Ovary (tissue), 9 donors: ENCODE measurements around the gene SLC1A2. TPM values are rescaled to one million over a fixed set of nuclear protein-coding genes. Genes with fewer than 3 reads are reported as not detected.

ENCODE experiments used
- DNase-seq, 5 donors: peaks; one replicate each; pipeline ENCODE4 v3.0.0-alpha.2; 2019 to 2020
- H3K27ac ChIP-seq, 2 donors: fragments of 200-600 bp; one replicate each; pipeline versions ENCODE4 v1.5.1 to v1.8.0; 2019 to 2022
- H3K27me3 ChIP-seq: fragments of 200-600 bp; one replicate; pipeline ENCODE4 v1.8.0; 2022
- H3K36me3 ChIP-seq: fragments of 200-600 bp; sonication (generic); one replicate; pipeline ENCODE4 v1.5.1; 2019
- H3K4me1 ChIP-seq: one replicate; pipeline ENCODE4 v1.8.1; 2013; ENCODE audit warnings: mild to moderate bottlenecking, moderate library complexity; ENCODE audit not compliant: insufficient read depth
- H3K4me3 ChIP-seq: fragments of 200-600 bp; sonication (generic); one replicate; pipeline ENCODE4 v1.5.1; 2017
- H3K9me3 ChIP-seq, 2 donors: fragments of 200-600 bp in 1 of 2; sonication (generic) in 1 of 2; one replicate each; pipeline versions ENCODE4 v1.5.1 to v1.8.1; 2013 to 2019; ENCODE audit warnings: mild to moderate bottlenecking in 1 of 2, moderate library complexity in 1 of 2
- CTCF ChIP-seq, 3 donors: fragments of 450-650 bp in 2 of 3; fragments of 200-600 bp in 1 of 3; IDR thresholded peaks; one replicate each; pipeline versions ENCODE4 v1.5.1 to v1.8.0; 2016 to 2022; ENCODE audit warnings: antibody characterized with exemption in 3 of 3, mild to moderate bottlenecking in 1 of 3
- EP300 ChIP-seq: sonication (generic); formaldehyde crosslinking; IDR thresholded peaks from one replicate; pipeline ENCODE4 v1.6.1; 2017; ENCODE audit warnings: antibody characterized with exemption
- POLR2A ChIP-seq: fragments of 450-650 bp; IDR thresholded peaks from one replicate; pipeline ENCODE4 v1.6.1; 2017; ENCODE audit warnings: antibody characterized with exemption, mild to moderate bottlenecking, moderate library complexity
- WGBS, 3 donors: extraction: QIAGEN DNeasy Blood & Tissue Kit in 1 of 3; methylation state at CpG; one replicate each; pipeline versions ENCODE4 v1.1.5 to v1.1.7; 2013 to 2017; 5-methylcytosine and 5-hydroxymethylcytosine counted together
- intact Hi-C, 4 donors: fragments of 100-400 bp; cut with DNase I; formaldehyde crosslinking; loops; one replicate each; pipeline versions ENCODE4 v1.11.0 to v1.15.1; 2022 to 2023
- polyA plus RNA-seq, 2 donors: library from polyadenylated mRNA; stranded (reverse); fragments of 200-250 nt in 1 of 2; fragments of 350-450 nt in 1 of 2; fragmentation: Illumina TruSeq in 1 of 2; extraction: RNeasy Lipid Tissue Mini Kit (QIAGEN cat#74804) in 1 of 2; gene quantifications; one replicate each; pipeline ENCODE4 v1.2.3, GENCODE V29; 2013 to 2014
- total RNA-seq, 7 donors: library from RNA; depleted of rRNA in 2 of 7; stranded (reverse); fragments of >200 nt in 2 of 7; fragmentation: NEBNext Ultra II Directional in 3 of 7; extraction: Animal tissue kit (Norgen Biotek cat#: 25700) in 3 of 7; gene quantifications; one replicate each; pipeline versions ENCODE4 v1.1.0 to v1.2.4, GENCODE V29; 2016 to 2023
- donor health status: DM: no; HTN: no; CAD: no; lungs with moderate emphysema.
- donor health status: DM: no; HTN: no; CAD: no.
- donor health status: Bipolar disorder and iron deficiency.
- donor health status: DM: yes; HTN: yes; CAD: no.
- donor health status: DM: no; HTN: no; CAD: no.
- donor health status: DM: yes; HTN: yes; CAD: no.

SLC1A2 gene
- total and polyA plus RNA-seq, 9 donors: 0.02 to 0.80 (median 0.15) TPM

DNA sequence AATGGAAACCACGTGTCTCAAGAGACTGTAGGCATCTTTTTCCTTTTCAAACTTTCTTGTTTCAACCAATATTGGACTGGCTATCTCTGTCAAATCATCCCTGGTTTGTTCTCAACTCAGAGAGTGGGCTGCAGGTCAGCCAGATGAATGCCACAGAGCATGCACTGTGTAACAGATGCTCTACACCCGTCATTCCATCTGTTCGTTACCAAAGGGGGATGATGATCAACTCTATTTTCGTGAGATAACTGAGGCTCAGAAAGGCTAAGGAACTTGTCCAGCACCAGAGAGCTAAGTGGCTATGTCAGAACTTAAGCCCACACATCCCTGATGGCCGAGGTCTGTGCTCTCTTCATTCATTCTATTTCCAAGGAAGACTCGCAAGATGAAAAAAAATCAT is 42.1 kb downstream of the SLC1A2 start:
- Histone ChIP-seq H3K27ac (no peak overlapping the region), H3K4me3 (no peak overlapping the region), H3K27me3 (no peaks in the 10 kb centered on the region), H3K36me3 (no peaks in the 10 kb centered on the region), H3K9me3 (no peaks in the 10 kb centered on the region), H3K4me1 (no peaks in the 10 kb centered on the region)
- TF ChIP-seq POLR2A (no peak), EP300 (no peak), CTCF (IDR thresholded peaks at IDR 0.05) (no peak)
- 68 to 81% (median 74%) methylated on average over 6 of the region's 6 CpGs for WGBS, 3 donors
- intact Hi-C loops: no loop called here
- DNase-seq: no peak

DNA sequence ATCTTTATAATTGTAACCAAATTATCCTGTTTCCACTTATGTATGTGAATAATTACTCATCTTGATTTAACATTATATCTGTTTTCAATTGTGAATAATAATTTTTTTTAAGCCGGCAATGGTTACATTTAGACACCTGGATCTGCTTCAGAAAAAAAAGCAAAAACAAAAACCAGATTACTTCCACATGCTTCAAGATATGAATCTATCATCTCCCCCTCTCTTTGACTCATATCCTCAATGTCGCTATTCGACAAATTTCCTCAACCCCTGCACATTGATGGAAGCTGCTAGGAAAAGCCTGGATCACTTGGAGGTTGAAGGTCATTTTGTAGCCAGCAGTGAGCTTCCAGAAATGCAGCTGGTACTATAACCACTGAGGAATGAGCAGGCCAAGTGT is 42.7 kb downstream of the SLC1A2 start:
- TF ChIP-seq EP300 (no peak), POLR2A (no peak), CTCF (IDR thresholded peaks at IDR 0.05) (no peak)
- no peaks in the 10 kb centered on the region for H3K27me3 ChIP-seq
- intact Hi-C loops: no loop called here
- H3K4me1 ChIP-seq: no peaks in the 10 kb centered on the region
- no peak for DNase-seq
- no peak overlapping the region for H3K4me3 ChIP-seq
- no peak overlapping the region for H3K27ac ChIP-seq
- 76 to 87% (median 87%) methylated on average over 3 of the region's 3 CpGs for WGBS, 3 donors
- no peaks in the 10 kb centered on the region for H3K36me3 ChIP-seq
- no peaks in the 10 kb centered on the region for H3K9me3 ChIP-seq

GRCh38 chr11:35376118-35376510 is 43.2 kb downstream of the SLC1A2 start:
- Histone ChIP-seq H3K36me3 (no peaks in the 10 kb centered on the region), H3K4me1 (no peaks in the 10 kb centered on the region), H3K27me3 (no peaks in the 10 kb centered on the region), H3K27ac (no peak overlapping the region), H3K9me3 (no peaks in the 10 kb centered on the region), H3K4me3 (no peak overlapping the region)
- no peak for TF ChIP-seq EP300
- no peak for TF ChIP-seq POLR2A
- no peak for TF ChIP-seq CTCF (IDR thresholded peaks at IDR 0.05)
- DNase-seq: no peak
- intact Hi-C loops: no loop called here
- 88 to 97% (median 95%) methylated on average over 4 of the region's 4 CpGs for WGBS, 3 donors

- no peak for DNase-seq
- no peak for TF ChIP-seq CTCF (IDR thresholded peaks at IDR 0.05)
- no peak for TF ChIP-seq EP300
- no peak for TF ChIP-seq POLR2A
- H3K36me3 ChIP-seq: no peaks in the 10 kb centered on the region
- no peak overlapping the region for H3K4me3 ChIP-seq
- no peaks in the 10 kb centered on the region for H3K27me3 ChIP-seq
- no peaks in the 10 kb centered on the region for H3K9me3 ChIP-seq
- intact Hi-C loops: no loop called here
- H3K27ac ChIP-seq: no peak overlapping the region
- 86 to 90% (median 89%) methylated on average over 10 of the region's 10 CpGs for WGBS, 3 donors
- no peaks in the 10 kb centered on the region for H3K4me1 ChIP-seq
Observed at GRCh38 chr11:35375332-35376117, 43.8 kb downstream of the SLC1A2 start.
